ENCODE measurements around the gene BCL2A1. TPM values are rescaled to one million over a fixed set of nuclear protein-coding genes. Genes with fewer than 3 reads are reported as not detected.
A peak's percentile ranks its signal among the peaks of the same experiment; 100 is the strongest.

BCL2A1 gene
- total RNA-seq, 3 donors from 2014 or later = 1.0 to 5.6 (median 1.8) TPM

DNA sequence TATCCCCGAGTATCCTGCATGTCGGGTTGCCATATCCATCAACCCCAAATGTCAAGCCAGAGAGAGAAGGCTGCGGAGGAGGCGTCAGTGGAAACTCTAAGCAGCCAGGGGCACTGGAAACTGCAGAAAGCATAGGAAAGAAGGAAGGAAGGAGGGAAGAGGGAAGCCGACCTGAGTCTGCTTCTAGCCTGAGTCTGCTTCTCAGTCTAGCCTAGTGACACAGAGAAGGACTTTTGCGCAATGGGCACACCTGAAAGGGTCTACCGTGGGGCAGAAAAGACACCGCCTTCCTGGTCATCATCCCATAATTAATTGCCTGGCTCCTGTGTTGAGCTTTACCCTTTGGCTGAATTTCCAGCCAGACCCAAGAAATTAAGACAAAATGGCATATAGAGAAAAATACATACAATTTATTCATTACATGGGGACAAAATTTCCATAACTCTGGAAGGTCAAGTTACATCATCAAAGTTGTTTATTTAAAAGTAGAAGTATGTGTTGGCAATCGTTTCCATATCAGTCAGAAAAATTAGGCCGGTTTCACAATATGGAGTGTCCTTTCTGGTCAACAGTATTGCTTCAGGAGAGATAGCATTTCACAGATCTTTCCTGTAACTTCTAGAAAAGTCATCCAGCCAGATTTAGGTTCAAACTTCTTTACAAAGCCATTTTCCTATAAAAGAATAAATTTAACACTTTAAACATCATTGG lies 10.3 kb downstream of the BCL2A1 start:
- H3K4me3 ChIP-seq = no peak overlapping the region
- no peak for DNase-seq
- H3K4me1 ChIP-seq (ENCODE audit: low read depth) = peaks cover 7% of the 10 kb centered on the region
- no peaks in the 10 kb centered on the region for H3K9me3 ChIP-seq
- TF ChIP-seq, protein P1, sequence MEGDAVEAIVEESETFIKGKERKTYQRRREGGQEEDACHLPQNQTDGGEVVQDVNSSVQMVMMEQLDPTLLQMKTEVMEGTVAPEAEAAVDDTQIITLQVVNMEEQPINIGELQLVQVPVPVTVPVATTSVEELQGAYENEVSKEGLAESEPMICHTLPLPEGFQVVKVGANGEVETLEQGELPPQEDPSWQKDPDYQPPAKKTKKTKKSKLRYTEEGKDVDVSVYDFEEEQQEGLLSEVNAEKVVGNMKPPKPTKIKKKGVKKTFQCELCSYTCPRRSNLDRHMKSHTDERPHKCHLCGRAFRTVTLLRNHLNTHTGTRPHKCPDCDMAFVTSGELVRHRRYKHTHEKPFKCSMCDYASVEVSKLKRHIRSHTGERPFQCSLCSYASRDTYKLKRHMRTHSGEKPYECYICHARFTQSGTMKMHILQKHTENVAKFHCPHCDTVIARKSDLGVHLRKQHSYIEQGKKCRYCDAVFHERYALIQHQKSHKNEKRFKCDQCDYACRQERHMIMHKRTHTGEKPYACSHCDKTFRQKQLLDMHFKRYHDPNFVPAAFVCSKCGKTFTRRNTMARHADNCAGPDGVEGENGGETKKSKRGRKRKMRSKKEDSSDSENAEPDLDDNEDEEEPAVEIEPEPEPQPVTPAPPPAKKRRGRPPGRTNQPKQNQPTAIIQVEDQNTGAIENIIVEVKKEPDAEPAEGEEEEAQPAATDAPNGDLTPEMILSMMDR (IDR thresholded peaks at IDR 0.05) = no peak
- intact Hi-C loops (cut with DNase I, micrococcal nuclease) = no loop called here
- no peaks in the 10 kb centered on the region for H3K36me3 ChIP-seq (ENCODE audit: low read depth)
- no peak for ATAC-seq

DNA sequence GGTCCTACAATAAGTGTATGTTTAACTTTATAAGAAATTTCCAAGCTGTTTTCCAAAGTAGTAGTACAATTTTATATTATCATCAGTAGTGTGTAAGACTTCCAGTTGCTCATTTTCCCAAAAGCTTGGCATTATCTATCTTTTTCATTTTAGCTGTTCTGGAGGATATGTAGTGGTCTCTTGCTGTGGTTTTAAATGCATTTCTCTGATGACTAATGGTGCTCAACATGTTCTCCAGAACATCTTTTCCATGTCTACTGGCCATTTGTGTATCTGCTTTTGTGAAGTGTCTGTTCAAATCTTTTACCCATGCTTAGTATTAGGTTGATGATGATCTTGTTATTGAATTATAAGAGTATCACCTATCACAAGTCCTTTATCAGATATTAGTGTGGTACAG lies 13.3 kb downstream of the BCL2A1 start:
- TF ChIP-seq, protein P1 (IDR thresholded peaks at IDR 0.05) = no peak
- intact Hi-C loops (cut with DNase I, micrococcal nuclease) = no loop called here
- ATAC-seq (no peak), DNase-seq (no peak)
- H3K36me3 ChIP-seq (ENCODE audit: low read depth) = no peaks in the 10 kb centered on the region
- H3K4me3 ChIP-seq = no peak overlapping the region
- H3K9me3 ChIP-seq = no peaks in the 10 kb centered on the region
- peaks cover 7% of the 10 kb centered on the region for H3K4me1 ChIP-seq (ENCODE audit: low read depth)

DNA sequence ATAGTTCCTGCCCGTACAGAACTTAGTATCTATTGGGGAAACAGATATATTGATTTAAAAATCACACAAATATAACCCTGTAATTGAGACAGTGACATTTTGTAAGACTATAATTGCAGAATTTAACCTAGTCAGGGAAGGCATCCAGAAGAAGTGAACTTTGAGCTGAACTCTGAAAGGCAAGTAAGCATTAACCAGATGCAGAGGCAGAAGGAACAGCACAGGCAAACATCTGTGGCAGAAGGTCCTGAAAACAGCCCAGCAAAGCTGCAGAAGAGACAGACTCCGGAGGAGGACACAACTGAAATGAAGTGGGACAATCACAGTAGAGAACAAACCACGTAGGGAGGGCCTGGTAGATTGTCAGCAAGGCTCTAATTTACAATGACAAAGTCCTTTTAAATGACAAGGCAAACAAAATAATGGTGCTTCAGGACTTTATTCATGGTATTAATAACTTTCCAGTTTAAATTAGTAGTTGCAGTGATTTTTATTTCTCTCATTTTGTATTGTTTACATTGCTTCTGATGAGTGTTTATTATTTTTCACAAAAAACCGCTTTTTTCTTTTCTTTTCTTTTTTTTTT lies 14.5 kb downstream of the BCL2A1 start:
- H3K4me1 ChIP-seq (ENCODE audit: low read depth) = peaks cover 7% of the 10 kb centered on the region
- TF ChIP-seq, protein P1 (IDR thresholded peaks at IDR 0.05) = no peak
- no peak overlapping the region for H3K4me3 ChIP-seq
- DNase-seq (no peak), ATAC-seq (no peak)
- no peaks in the 10 kb centered on the region for H3K36me3 ChIP-seq (ENCODE audit: low read depth)
- H3K9me3 ChIP-seq = no peaks in the 10 kb centered on the region
- intact Hi-C loops (cut with DNase I, micrococcal nuclease) = no loop called here

DNA sequence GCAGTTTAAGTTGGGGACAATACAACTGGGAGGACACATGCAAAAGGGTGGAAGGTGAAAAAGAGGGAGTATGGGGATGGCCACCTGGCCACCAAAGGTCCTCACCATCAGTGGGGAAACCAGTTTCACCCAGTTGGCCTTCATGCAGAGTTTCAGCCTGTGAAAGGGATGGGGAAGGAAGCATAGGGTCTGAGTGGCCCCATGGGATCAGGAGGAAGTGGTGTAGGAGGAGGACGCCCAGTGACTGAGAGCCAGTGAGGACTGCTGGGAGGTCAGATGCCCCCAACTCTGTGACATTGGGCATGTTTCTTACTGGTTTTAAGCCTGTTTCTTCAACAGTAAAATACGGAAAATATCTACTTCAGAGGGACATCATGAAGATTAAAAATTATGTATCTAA lies 16.3 kb downstream of the BCL2A1 start:
- TF ChIP-seq, protein P1 (IDR thresholded peaks at IDR 0.05) = no peak
- intact Hi-C loops (cut with DNase I, micrococcal nuclease) = no loop called here
- no peak for ATAC-seq

DNA sequence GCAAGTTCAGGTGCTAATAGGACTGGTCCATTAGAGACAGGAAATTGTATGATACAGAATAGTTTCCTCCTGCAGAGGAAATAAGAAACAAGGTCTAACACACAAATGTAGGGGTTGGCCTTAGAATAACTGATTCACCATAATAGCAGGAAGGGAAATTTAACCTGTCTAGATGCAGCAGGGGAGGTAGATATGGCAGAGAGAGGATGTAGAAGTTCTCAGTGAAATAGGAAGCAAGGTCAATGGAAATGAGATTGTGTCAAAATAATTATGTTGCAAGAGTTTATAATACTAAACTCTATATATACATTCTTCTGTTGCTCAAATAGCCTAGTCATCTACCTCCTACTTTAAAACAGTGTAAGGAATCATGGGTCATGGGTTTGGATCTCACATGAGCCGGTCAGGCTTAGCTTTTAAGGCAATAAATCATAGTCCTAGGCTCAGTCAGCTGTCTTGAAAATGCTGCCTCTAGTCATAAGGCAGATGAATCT lies 17.0 kb downstream of the BCL2A1 start:
- intact Hi-C loops (cut with DNase I, micrococcal nuclease) = no loop called here
- ATAC-seq (peak; percentile 8), DNase-seq (no peak)
- TF ChIP-seq, protein P1 (IDR thresholded peaks at IDR 0.05) = no peak
- no peak overlapping the region for H3K4me3 ChIP-seq
- no peaks in the 10 kb centered on the region for H3K9me3 ChIP-seq
- no peaks in the 10 kb centered on the region for H3K36me3 ChIP-seq (ENCODE audit: low read depth)
- peaks cover 7% of the 10 kb centered on the region for H3K4me1 ChIP-seq (ENCODE audit: low read depth)

More for the DNA sequence above, 16.3 kb downstream of the BCL2A1 start:
- Histone ChIP-seq H3K4me3 (no peak overlapping the region), H3K36me3 (ENCODE audit: low read depth) (no peaks in the 10 kb centered on the region), H3K4me1 (ENCODE audit: low read depth) (peaks cover 7% of the 10 kb centered on the region), H3K9me3 (no peaks in the 10 kb centered on the region)
- DNase-seq = peak in 1 of 3 donors; percentile 11
